ENCODE measurements around the gene DNAL4.

Gene DNAL4

GRCh38 chr22:38783095-38783615, 10.8 kb downstream of the DNAL4 start:
- in situ Hi-C loops (cut with MboI; ENCODE audit: low sequenced_read_pairs, unreplicated experiment): no loop called here
- DNase-seq (ENCODE audit: low spot score): no peak
- TF ChIP-seq CTCF (IDR thresholded peaks at IDR 0.05; ENCODE audit: borderline replicate concordance, control extremely low read depth, extremely low read depth, insufficient read depth, missing control alignments): no peak

GRCh38 chr22:38782402-38783094, 11.4 kb downstream of the DNAL4 start:
- in situ Hi-C loops (cut with MboI; ENCODE audit: low sequenced_read_pairs, unreplicated experiment): no loop called here
- no peak for TF ChIP-seq CTCF (IDR thresholded peaks at IDR 0.05; ENCODE audit: borderline replicate concordance, control extremely low read depth, extremely low read depth, insufficient read depth, missing control alignments)
- DNase-seq (ENCODE audit: low spot score): peak; percentile 33

GRCh38 chr22:38781033-38781432, 12.9 kb downstream of the DNAL4 start:
- DNase-seq (ENCODE audit: low spot score): no peak
- TF ChIP-seq CTCF (IDR thresholded peaks at IDR 0.05; ENCODE audit: borderline replicate concordance, control extremely low read depth, extremely low read depth, insufficient read depth, missing control alignments): no peak
- in situ Hi-C loops (cut with MboI; ENCODE audit: low sequenced_read_pairs, unreplicated experiment): no loop called here

GRCh38 chr22:38777087-38777671, 16.8 kb downstream of the DNAL4 start:
- in situ Hi-C loops (cut with MboI; ENCODE audit: low sequenced_read_pairs, unreplicated experiment): no loop called here
- peak; percentile 23 for DNase-seq (ENCODE audit: low spot score)

GRCh38 chr22:38776086-38776485, 17.9 kb downstream of the DNAL4 start:
- TF ChIP-seq CTCF (IDR thresholded peaks at IDR 0.05; ENCODE audit: borderline replicate concordance, control extremely low read depth, extremely low read depth, insufficient read depth, missing control alignments): no peak
- in situ Hi-C loops (cut with MboI; ENCODE audit: low sequenced_read_pairs, unreplicated experiment): no loop called here
- no peak for DNase-seq (ENCODE audit: low spot score)

More at GRCh38 chr22:38777087-38777671, 16.8 kb downstream of the DNAL4 start:
- TF ChIP-seq CTCF (IDR thresholded peaks at IDR 0.05; ENCODE audit: borderline replicate concordance, control extremely low read depth, extremely low read depth, insufficient read depth, missing control alignments): no peak

GRCh38 chr22:38775656-38776055, 18.3 kb downstream of the DNAL4 start:
- TF ChIP-seq CTCF (IDR thresholded peaks at IDR 0.05; ENCODE audit: borderline replicate concordance, control extremely low read depth, extremely low read depth, insufficient read depth, missing control alignments): no peak
- DNase-seq (ENCODE audit: low spot score): no peak
- in situ Hi-C loops (cut with MboI; ENCODE audit: low sequenced_read_pairs, unreplicated experiment): no loop called here
